Measurements from ENCODE around the gene BAX.
A peak's percentile ranks its signal among the peaks of the same experiment; 100 is the strongest.

The BAX gene

DNA sequence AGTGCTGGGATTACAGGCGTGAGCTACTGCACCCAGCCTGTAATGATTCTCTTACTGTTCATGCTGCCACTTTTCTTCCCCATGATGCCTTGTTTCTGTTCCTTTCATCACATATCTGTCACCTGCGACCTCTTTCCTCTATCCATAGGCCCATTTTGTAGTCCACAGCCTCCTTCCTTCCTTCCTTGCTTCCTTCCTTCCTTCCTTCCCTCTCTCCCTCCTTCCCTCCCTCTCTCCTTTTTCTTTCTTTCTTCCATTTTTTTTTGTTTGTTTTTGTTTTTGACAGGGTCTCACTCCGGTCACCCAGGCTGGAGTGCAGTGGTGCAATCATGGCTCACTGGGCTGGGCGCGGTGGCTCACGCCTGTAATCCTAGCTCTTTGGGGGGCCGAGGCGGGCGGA lies 34.2 kb downstream of the BAX start:
- DNase-seq = no peak

DNA sequence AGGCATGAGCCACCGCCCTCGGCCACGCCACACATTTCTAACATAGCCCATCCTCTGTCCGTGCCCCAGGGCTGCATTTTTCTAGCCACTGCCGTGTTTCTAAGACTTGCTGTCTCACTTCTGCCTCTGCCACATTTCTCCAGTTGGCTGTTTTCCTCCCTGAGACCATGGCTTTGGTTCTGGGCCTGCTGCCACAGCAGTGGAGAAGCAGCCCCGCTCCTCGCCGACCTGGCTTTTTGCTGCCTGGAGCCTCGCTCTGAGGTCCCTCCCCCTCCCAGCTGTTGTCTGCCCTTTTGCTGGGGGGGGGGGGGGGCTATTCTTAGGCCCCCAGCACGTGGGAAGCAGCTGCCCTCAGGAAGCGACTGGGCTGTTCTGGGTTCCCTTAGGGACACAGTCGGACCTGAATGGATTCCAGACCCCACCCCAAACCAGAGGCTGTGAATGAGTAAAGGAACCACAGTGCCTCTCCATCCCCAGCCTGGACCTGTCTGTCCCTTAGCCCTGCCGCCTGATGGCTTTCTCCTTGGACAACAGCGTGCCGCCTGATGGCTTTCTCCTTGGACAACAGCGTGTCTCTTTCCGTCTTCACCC lies 35.1 kb downstream of the BAX start:
- no peak for DNase-seq

DNA sequence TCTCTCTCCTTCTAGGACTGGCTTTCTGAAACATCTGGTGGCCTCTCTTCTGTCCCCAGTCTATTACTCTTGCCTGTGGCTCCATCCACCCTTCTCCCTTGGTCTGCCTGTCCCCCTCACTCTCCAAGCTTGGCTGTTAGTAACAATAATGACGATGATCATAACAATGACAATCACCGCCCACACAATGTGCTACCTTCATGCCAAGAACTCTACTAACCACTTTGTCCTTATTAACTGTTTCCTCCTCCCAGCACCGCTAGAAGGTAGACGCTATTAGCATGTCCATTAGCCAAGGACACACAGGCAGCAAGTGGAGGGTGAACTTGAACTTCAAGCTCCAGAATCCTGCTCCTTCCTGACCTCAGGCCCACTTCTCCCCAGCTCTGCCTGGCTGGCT lies 35.7 kb downstream of the BAX start:
- DNase-seq = no peak

DNA sequence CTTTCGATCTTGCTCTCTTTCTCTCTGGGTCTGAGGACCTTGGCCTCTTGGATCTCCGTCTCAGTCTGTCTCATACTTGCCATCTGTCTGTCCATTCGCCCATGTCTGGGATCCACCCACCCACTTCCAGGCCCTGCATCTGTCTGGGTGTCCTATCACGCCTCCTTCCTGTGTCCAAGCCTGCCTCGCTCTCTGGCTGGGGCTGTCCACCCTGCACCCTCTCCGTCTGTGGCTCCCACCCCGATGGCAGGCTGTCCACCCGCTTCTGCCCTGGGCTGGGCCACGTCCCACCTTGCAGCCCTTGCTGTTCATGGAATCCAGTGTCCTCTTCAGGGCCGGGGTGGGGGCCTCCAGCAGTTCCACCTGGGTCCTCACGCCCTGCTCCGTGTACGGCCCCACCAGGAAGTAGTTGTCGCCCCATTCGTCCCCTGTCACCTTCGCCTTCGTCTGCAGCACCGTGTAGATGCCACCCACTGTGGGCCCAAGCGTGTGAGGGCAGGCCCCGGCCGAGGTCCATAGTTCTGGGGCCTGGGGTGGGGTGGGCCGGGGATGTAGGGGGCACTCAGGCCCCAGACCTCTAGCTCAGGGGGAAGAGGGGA lies 36.4 kb downstream of the BAX start:
- DNase-seq = no peak

DNA sequence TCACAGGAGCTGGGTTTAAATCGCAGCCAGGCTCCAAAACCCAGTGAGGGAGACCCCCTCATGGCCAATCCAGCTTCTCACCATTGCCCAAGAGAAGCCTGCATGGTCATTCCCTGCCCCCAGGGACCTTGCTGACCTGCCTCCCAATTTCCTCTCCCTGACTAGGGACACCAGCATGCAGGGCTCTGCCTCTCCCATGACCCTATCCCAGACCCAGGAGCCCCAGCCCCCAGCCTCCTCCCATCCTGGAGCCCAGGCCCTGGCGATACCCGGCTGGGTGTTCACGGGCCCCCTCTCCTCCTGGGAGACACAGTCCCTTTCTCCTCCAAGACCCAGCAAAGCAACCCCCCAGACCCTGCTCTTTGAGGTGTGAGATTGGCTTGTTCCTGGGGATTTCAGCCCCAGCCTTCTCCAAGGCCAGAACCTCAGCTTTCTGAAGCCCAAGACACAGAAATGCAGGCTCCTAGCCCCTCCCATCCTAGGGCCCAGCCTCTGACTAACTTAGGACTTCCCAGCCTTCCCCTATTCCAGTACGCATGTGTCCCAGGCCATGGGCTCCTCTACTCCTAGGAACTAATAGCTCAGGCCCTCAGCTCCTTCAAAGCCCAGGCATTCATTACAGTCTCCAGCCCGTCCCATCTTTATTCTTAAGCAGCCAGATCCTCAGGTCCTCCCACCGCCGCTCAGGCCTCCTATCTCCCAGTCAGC lies 37.4 kb downstream of the BAX start:
- DNase-seq = no peak

DNA sequence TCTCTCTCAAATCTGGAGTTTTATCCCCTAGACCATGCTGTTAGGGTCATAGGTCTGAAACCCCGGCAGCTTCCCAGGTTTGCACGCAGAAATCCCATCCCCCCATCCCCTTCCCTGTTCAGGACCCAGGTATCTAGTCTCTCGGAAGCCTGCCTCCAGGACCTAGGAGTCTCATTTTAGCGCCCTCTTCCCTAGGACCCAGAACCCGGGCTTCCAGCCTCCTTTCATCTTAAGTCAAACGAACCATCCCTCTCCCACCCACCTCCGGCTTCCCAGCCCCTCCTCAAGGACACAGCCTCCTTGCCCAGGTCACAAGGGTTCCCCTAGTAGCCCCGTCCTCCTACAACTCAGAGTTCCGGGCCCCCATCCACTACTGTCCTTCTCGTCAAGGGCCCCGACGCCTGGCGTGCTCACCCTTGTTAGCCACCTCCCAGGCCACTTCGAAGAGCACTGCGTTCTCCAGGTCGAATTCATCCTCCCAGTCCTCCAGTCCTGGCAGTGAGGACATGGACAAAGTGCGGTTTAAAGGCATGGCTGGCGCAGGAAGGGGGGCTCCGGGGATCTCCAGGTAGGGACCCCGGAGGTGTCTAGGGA lies 38.0 kb downstream of the BAX start:
- DNase-seq = no peak

DNA sequence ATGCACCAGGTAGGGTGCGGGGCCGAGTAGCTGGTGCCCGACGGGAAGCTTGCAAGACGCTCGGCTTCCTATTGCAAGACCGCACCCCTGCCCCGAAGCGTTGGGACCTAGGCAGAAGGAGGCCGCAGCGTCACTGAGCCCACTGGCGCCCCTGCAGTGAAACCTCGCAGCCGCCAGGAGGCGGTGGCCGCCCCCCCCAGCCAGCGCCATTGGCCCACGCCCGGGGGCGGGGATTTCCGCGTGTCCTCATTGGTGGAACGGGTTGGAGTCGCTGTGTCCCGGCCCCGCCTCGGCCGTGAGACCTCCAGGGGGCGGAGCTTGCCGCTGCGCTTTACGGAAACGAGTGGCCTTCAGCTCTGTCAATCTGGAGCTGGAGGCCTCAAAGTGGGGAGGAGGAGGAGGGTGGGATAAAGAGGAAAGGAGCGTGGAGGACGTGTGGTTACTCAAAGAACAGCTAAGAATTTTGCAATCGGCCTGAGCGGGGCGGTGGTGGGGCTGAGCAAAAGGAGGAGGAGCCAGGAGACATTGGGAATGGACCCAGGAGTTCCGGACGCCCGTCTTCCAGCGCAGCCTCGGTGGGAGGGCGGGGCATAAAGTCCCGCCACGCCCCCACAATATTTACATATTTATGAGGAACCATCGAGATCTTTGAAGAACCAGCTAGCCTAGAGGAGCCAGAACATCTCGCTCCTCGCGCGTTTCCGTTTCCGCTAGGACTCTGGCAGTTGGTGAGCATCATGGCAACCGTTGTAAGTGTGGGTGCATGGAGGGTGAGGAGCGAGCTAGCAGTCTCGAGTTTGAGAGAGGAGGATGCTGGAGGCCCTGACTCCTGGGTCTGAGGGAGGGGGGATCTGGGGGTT lies 38.7 kb downstream of the BAX start, which contains the start of the genes GYS1 and RUVBL2:
GYS1 (minus strand) TSS at position 135 of the 860 bp plus-strand sequence. CDS start 197 bp downstream, outside the sequence.
RUVBL2 (plus strand) TSS at position 713 of the 860 bp plus-strand sequence; CDS start at position 738, 25 bp downstream.
- peak; percentile 100 for DNase-seq

DNA sequence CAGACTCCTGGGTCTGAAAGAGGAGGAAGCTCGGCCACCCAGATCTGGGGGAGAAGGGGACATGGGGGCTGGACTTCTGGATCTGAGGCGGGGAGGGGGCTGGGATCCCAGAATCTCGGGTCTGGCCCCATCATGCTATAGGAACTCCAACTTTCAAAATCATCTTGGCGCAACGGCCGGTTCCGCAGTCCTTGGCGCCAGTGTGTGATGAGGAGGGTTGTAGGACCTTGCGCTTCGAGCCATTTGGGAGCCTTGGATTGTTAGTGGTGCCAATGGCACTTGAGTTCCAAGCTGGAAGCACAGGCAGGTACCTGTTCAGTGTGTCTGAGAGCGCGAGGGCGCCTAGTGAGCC lies 39.3 kb downstream of the BAX start:
- no peak for DNase-seq

DNA sequence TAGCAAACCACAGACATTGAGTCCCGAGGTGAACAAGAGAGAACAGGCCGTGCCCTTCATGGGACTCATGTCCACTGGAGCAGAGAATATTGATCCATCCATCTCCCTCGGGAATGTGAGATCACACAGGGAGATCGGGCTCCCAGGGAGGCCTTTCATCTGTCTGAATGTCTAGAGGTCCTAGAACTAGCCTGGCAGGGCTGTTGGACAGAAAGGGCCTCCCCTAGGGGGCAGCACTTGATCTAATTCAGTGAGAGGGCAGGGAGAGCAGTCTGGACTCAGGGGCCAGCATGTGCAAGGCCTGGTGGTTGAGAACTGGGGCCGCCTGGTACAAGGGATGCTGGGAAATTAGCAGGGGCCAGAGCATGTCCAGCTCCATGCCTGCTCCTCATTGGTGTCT lies 43.3 kb downstream of the BAX start:
- DNase-seq = no peak

DNA sequence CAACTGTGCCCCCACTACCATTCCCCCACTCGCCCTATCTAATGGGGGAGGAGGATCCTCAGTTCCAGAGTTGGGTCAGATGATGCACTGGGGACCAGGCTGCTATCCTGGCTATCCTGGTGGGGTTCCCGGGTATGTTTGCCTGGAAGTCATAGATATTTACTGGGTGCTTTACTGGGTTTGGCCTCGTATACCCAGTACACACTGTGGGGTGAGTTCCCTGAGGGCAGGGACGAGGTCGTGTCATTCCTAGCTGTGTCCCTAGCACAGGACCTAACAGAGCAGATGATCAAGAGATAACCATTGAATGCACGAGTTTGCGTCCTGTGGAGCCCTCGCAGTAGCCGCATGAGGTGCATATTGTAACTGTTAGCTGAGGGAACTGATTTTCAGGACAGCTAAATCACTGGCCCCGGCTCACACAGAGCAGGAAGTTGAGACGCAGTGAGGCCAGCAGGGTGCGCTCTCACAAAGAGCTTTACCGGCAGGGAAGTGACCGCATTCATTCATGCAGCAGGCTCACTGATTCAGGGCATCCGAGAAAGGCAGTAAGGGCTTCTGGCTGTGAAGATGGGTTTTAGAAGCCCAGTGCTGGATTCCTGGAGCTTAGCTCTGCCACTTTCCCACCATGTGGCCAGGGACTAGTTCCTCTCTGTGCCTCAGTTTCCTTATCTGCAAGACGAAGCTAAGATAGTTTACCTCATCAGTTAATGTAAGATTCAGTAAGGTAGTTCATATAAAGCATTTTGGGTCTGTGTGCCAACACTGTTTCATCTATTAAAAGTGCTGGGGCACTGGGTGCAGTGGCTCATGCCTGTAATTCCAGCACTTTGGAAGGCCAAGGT lies 45.0 kb downstream of the BAX start:
- DNase-seq = peak; percentile 50

DNA sequence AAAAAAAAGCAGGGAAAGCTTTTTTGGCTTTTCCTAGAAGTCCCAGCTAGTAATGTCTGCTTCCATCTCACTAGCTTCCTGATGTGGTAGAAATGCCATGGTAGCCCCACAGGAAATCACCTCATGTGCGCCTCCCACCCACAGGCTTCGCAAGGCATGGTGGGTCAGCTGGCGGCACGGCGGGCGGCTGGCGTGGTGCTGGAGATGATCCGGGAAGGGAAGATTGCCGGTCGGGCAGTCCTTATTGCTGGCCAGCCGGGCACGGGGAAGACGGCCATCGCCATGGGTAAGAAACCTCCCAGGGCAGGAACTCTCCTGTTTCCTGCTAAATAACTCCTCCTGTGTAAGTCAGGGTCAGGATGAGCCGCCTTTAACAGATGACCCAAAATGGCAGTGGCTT lies 49.5 kb downstream of the BAX start:
- no peak for DNase-seq

DNA sequence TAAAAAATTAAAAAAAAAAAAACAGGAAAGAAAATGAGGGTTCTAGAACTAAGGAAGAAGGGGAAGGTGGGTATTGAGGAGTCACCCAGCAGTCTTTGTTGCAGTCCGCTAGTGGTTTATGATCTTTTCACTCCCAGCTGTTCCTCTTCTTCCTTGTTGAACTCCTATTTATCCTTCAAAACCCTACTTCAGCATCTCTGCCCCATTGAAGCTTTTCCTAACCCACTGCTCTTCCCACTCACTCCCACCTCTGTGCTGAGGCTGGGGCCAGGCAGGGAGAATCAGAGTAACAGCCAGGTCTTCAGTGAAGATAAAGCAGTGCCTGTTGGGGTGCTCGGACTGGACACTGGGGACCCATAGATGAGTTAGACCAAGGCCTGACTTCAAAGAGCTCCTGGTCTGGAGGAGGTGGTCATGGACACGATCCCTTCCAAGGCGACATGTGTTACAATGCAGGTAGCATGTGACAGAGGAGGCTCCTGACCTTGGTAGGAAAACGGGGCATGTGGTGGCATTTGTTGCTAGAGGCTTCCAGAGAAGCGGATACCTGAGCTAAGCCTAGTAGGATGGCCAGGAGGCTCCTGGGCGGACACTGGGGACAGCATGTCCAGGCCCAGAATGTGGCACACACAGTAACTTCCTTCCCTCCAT lies 50.4 kb downstream of the BAX start:
- DNase-seq = no peak

DNA sequence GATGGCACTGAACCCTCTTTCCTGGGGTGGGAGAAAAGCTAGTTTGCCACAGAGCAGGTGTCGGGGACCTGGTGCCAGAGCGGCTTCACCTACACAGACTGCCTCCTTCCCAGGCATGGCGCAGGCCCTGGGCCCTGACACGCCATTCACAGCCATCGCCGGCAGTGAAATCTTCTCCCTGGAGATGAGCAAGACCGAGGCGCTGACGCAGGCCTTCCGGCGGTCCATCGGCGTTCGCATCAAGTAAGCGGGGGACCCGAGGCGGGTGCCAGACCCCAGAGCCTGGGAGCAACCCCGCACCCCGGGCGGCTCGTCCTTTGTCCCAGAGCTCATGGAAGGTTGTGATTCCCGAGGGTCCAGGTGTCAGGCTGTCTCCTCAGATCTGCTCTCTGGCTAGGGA lies 52.2 kb downstream of the BAX start:
- DNase-seq = no peak

DNA sequence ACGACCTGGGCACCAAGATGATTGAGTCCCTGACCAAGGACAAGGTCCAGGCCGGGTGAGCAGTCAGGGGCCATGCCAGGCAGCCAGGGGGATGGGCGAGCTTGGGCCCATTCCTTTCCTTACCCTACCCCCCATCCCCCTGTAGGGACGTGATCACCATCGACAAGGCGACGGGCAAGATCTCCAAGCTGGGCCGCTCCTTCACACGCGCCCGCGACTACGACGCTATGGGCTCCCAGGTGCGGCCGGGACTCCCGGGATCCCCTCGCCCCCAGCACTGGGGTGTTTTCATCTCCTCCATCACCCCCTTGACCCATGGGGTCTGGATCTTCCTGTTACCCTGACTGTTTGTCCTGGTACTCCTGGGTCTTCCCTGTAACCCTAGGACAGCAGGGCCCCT lies 55.2 kb downstream of the BAX start:
- DNase-seq = no peak

DNA sequence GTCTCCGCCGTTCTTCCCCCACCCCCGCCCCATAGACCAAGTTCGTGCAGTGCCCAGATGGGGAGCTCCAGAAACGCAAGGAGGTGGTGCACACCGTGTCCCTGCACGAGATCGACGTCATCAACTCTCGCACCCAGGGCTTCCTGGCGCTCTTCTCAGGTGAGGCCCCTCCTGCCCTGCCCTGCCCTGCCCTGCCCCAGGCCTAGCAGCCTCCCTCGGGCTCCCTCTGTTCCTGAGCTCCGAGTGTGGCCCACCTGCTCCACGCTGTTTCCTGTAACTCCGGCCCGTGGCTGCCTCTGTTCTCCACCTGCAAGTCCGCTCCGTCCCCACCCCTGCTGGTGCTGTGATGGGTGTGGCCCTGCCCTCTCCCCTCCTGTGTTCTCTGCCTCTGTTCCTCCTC lies 55.8 kb downstream of the BAX start:
- DNase-seq = no peak

DNA sequence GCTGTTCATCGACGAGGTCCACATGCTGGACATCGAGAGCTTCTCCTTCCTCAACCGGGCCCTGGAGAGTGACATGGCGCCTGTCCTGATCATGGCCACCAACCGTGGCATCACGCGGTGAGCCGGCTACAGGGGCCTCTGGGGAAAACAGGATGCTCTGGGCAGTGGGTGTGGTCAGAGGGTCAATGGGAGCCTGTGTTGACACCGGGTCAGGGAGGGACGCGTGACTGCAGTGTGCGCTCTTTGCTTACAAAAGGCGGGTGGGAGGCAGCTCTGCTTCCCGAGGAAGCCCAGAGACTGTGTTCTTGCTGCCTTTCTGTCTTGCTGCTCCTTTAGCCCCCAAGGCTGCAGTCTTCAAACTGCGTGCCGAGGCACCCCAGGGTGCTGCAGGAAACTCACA lies 56.5 kb downstream of the BAX start:
- DNase-seq = no peak

Measured in retina (tissue), 1 donor.